Vagina (tissue), 2 donors: Measurements from ENCODE around the gene HEPN1.
"Not testable (repeated sequence)": the region's sequence is repeated elsewhere in the genome, so short reads cannot be mapped to it uniquely, and the experiment has no call there.

ENCODE experiments used
- POLR2A ChIP-seq, 2 donors: fragments of 450-650 bp; IDR thresholded peaks; one replicate each; pipeline ENCODE4 v1.6.1; 2017; ENCODE audit warnings: antibody characterized with exemption in 2 of 2, mild to moderate bottlenecking in 2 of 2, moderate library complexity in 2 of 2
- POLR2AphosphoS5 ChIP-seq, 2 donors: sonication (generic); formaldehyde crosslinking; IDR thresholded peaks; one replicate each; pipeline ENCODE4 v1.9.0; 2017; ENCODE audit warnings: antibody characterized with exemption in 2 of 2, mild to moderate bottlenecking in 2 of 2, low read depth in 1 of 2; ENCODE audit not compliant: insufficient read depth in 1 of 2
- TF ChIP-seq, protein P1 (sequence below), 3 experiments: fragments of 450-650 bp in 2 of 3; fragments of 200-600 bp in 1 of 3; sonication (generic) in 1 of 3; IDR thresholded peaks; one replicate each; pipeline ENCODE4 v1.5.1; 2017 to 2019; ENCODE audit warnings: antibody characterized with exemption in 3 of 3, mild to moderate bottlenecking in 2 of 3, moderate library complexity in 2 of 3

DNA sequence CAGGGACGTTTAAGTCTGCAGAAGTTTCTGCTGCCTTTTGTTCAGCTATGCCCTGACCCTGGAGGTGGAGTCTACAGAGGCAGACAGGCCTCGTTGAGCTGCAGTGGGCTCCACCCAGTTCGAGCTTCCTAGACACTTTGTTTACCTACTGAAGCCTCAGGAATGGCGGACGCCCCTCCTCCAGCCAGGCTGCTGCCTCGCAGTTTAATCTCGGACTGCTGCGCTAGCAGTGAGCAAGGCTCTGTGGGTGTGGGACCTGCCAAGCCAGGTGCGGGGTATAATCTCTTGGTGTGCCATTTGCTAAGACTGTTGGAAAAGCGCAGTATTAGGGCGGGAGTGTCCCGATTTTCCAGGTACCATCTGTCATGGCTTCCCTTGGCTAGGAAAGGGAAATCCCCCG is 49.1 kb downstream of the HEPN1 start:
- TF ChIP-seq, protein P1, sequence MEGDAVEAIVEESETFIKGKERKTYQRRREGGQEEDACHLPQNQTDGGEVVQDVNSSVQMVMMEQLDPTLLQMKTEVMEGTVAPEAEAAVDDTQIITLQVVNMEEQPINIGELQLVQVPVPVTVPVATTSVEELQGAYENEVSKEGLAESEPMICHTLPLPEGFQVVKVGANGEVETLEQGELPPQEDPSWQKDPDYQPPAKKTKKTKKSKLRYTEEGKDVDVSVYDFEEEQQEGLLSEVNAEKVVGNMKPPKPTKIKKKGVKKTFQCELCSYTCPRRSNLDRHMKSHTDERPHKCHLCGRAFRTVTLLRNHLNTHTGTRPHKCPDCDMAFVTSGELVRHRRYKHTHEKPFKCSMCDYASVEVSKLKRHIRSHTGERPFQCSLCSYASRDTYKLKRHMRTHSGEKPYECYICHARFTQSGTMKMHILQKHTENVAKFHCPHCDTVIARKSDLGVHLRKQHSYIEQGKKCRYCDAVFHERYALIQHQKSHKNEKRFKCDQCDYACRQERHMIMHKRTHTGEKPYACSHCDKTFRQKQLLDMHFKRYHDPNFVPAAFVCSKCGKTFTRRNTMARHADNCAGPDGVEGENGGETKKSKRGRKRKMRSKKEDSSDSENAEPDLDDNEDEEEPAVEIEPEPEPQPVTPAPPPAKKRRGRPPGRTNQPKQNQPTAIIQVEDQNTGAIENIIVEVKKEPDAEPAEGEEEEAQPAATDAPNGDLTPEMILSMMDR (IDR thresholded peaks at IDR 0.05): not testable (repeated sequence)
- TF ChIP-seq POLR2A (IDR thresholded peaks at IDR 0.05); POLR2AphosphoS5 (IDR thresholded peaks at IDR 0.05; ENCODE audit: insufficient read depth in 1 of 2, low read depth in 1 of 2): not testable (repeated sequence)
